Neural progenitor cell (in vitro differentiated cells): ENCODE measurements around the gene FOXE1.

Source experiments
- EZH2 ChIP-seq: fragments of 200-600 bp; sonication (generic); IDR thresholded peaks from 2 replicates; pipeline ENCODE4 v1.6.1; 2017; ENCODE audit warnings: antibody characterized with exemption, mild to moderate bottlenecking, moderate library complexity
- TF ChIP-seq, protein P1 (sequence below): fragments of 200-600 bp; sonication (generic); IDR thresholded peaks from 2 replicates; pipeline ENCODE4 v1.5.1; 2017; ENCODE audit warnings: antibody characterized with exemption, mild to moderate bottlenecking

DNA sequence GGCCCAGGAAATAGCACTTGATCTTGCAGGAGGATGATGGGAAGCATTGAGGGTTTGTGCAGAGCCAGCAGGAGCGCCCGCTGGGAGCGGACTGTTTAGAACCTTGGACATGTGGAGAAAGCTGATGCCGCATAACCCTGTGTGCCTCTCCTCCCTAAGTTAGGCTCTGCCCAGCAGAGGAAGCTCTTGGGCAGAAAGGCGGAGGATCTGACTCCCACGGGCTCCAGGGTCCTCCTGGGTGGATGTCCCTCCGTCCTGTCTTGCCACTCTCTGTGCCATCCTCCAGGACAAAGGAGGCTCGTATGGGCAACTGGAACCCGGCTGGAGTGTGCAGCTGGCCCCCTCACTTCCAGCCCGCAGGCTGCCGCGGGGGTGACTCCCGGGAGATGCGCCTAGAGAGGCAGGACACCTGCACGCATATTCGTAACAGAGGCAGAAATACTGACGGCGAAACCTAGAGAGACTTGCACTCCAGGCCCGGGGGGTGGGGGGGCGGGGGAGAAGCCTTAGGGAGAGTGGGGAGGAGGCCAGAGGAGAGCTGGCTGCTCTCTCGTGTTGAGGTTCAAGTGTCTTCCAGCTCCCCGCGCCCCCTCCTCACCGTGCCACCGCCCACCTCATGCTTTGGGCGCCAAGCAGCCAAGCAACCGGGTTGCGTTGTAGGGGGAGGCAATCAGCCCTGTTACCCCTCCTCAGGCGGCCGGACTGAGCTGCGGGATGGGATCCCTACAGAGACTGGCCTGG is 5.4 kb upstream of the FOXE1 start:
- TF ChIP-seq EZH2: no peak
- TF ChIP-seq, protein P1, sequence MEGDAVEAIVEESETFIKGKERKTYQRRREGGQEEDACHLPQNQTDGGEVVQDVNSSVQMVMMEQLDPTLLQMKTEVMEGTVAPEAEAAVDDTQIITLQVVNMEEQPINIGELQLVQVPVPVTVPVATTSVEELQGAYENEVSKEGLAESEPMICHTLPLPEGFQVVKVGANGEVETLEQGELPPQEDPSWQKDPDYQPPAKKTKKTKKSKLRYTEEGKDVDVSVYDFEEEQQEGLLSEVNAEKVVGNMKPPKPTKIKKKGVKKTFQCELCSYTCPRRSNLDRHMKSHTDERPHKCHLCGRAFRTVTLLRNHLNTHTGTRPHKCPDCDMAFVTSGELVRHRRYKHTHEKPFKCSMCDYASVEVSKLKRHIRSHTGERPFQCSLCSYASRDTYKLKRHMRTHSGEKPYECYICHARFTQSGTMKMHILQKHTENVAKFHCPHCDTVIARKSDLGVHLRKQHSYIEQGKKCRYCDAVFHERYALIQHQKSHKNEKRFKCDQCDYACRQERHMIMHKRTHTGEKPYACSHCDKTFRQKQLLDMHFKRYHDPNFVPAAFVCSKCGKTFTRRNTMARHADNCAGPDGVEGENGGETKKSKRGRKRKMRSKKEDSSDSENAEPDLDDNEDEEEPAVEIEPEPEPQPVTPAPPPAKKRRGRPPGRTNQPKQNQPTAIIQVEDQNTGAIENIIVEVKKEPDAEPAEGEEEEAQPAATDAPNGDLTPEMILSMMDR: no peak
